Measurements from ENCODE around the gene TMPRSS12. TPM values are rescaled to one million over a fixed set of nuclear protein-coding genes. Genes with fewer than 3 reads are reported as not detected.

TMPRSS12 gene, protein sequence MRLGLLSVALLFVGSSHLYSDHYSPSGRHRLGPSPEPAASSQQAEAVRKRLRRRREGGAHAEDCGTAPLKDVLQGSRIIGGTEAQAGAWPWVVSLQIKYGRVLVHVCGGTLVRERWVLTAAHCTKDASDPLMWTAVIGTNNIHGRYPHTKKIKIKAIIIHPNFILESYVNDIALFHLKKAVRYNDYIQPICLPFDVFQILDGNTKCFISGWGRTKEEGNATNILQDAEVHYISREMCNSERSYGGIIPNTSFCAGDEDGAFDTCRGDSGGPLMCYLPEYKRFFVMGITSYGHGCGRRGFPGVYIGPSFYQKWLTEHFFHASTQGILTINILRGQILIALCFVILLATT
- not detected in 5 replicates for total RNA-seq (2022; extraction: Qiagen RNA extraction; ENCODE audit: low read depth)

DNA sequence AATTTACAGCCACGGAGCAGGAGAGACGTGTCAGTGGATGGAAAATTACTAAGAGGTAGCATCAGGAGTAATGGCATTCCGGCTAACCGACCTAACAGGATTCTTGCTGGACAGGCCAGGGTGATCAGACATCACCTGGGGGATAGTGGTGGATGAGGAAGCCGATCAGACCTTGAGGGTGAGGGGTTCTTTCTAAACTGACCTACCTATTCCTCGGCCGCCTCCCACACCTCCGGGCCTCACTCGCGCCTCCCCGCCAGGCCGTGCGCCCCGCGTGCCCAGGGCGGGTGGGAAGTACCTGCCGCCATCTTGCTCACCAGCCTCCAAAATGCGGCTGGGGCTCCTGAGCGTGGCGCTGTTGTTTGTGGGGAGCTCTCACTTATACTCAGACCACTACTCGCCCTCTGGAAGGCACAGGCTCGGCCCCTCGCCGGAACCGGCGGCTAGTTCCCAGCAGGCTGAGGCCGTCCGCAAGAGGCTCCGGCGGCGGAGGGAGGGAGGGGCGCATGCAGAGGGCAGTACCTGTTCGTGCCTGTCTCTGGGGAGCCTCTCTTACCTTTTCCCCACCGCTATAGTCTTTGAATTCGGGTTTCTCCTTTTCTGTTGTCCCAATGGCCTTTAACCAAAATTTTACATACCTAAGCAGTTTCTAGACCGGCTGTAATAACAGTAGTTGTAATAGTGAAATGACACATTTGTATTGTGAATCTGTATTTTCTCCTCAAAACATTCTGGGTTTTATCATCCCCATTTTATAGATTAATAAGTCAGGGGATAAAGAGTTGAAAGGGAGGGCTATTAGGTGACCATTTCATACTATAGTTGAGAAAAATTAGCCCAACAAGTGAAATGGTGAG, at the start of gene TMPRSS12:
TSS of gene TMPRSS12 (plus strand) at position 290 of the 857 bp plus-strand sequence. CDS start at position 329, 39 bp downstream.

Other genes with a start within 250 kb of the TMPRSS12 start
- 33.6 to 53.7 TPM (median 47.4 TPM) in 5 replicates for gene ATF1, start 78.8 kb upstream of the TMPRSS12 start, total RNA-seq (2022; extraction: Qiagen RNA extraction; ENCODE audit: low read depth)
- not detected in 5 replicates for gene HIGD1C, start 109.6 kb downstream of the TMPRSS12 start, total RNA-seq (2022; extraction: Qiagen RNA extraction; ENCODE audit: low read depth)
- gene SLC11A2, start 183.5 kb downstream of the TMPRSS12 start, total RNA-seq (2022; extraction: Qiagen RNA extraction; ENCODE audit: low read depth) = 17.0 to 24.0 TPM (median 22.8 TPM) in 5 replicates
- gene LETMD1, start 205.4 kb downstream of the TMPRSS12 start, total RNA-seq (2022; extraction: Qiagen RNA extraction; ENCODE audit: low read depth) = 19.8 to 27.4 TPM (median 25.4 TPM) in 5 replicates
- gene CSRNP2, start 240.7 kb downstream of the TMPRSS12 start, total RNA-seq (2022; extraction: Qiagen RNA extraction; ENCODE audit: low read depth) = 8.7 to 14.0 TPM (median 13.4 TPM) in 5 replicates

All from A549 treated with RU486 at 1 μM for 4 hours (cell line).